Measurements from ENCODE around the gene CFAP54. TPM values are rescaled to one million over a fixed set of nuclear protein-coding genes. Genes with fewer than 3 reads are reported as not detected.

Gene CFAP54
- total RNA-seq, 1 experiment from 2014 or later, result 0.09 TPM

GRCh38 chr12:96846293-96846692 is 356.9 kb downstream of the CFAP54 start (continued):
- TF ChIP-seq FOXP4 (CRISPR knock-in tag; IDR thresholded peaks at IDR 0.05), result no peak
- no peak for TF ChIP-seq ZNF512 (CRISPR knock-in tag; IDR thresholded peaks at IDR 0.05; ENCODE audit: borderline replicate concordance)

GRCh38 chr12:96850676-96851075 is 361.3 kb downstream of the CFAP54 start:
- no peak overlapping the region for H3K27ac Mint-ChIP-seq

More at GRCh38 chr12:96850676-96851075, 361.3 kb downstream of the CFAP54 start:
- no peaks in the 10 kb centered on the region for H3K36me3 Mint-ChIP-seq
- ATAC-seq, result no peak
- no peak overlapping the region for H3K4me3 Mint-ChIP-seq
- peaks cover 11% of the 10 kb centered on the region for H3K9me3 Mint-ChIP-seq
- POLR2A ChIA-PET, result no interaction called here
- CTCF ChIA-PET, result no interaction called here
- no peak for DNase-seq (ENCODE audit: low spot score)
- H3K27me3 Mint-ChIP-seq (ENCODE audit: low read depth), result no peaks in the 10 kb centered on the region
- peaks cover 17% of the 10 kb centered on the region for H3K4me1 Mint-ChIP-seq
- TF ChIP-seq ZNF416 (CRISPR knock-in tag; IDR thresholded peaks at IDR 0.05) (no peak), GABPB1 (CRISPR knock-in tag; IDR thresholded peaks at IDR 0.05) (no peak), E2F4 (CRISPR knock-in tag; IDR thresholded peaks at IDR 0.05; ENCODE audit: borderline replicate concordance, low read depth) (no peak), MXD4 (CRISPR knock-in tag; IDR thresholded peaks at IDR 0.05; ENCODE audit: borderline replicate concordance) (no peak), ZNF219 (CRISPR knock-in tag; IDR thresholded peaks at IDR 0.05; ENCODE audit: borderline replicate concordance) (no peak), HMGXB4 (CRISPR knock-in tag; IDR thresholded peaks at IDR 0.05) (no peak), ZNF671 (CRISPR knock-in tag; IDR thresholded peaks at IDR 0.05) (no peak), NFYB (CRISPR knock-in tag; conservative IDR thresholded peaks at IDR 0.05; ENCODE audit: low read depth) (no peak), CDX4 (CRISPR knock-in tag; IDR thresholded peaks at IDR 0.05; ENCODE audit: borderline replicate concordance) (no peak), AFF4 (CRISPR knock-in tag; IDR thresholded peaks at IDR 0.05; ENCODE audit: borderline replicate concordance) (no peak), ATF2 (CRISPR knock-in tag; IDR thresholded peaks at IDR 0.05; ENCODE audit: borderline replicate concordance, low read depth) (no peak), SMAD4 (CRISPR knock-in tag; IDR thresholded peaks at IDR 0.05) (no peak), ZNF532 (CRISPR knock-in tag; IDR thresholded peaks at IDR 0.05; ENCODE audit: borderline replicate concordance) (no peak), GRHL2 (CRISPR knock-in tag; IDR thresholded peaks at IDR 0.05; ENCODE audit: insufficient replicate concordance, severe bottlenecking) (no peak), FOXK1 (CRISPR knock-in tag; IDR thresholded peaks at IDR 0.05) (no peak), TP53 (CRISPR knock-in tag; IDR thresholded peaks at IDR 0.05) (no peak)
